ENCODE results near the gene MUC15. TPM values are rescaled to one million over a fixed set of nuclear protein-coding genes. Genes with fewer than 3 reads are reported as not detected.
"Not testable (repeated sequence)": the region's sequence is repeated elsewhere in the genome, so short reads cannot be mapped to it uniquely, and the experiment has no call there.

The MUC15 gene
- total RNA-seq, 8 experiments from 2014 or later = 0.14 to 2.6 (median 0.38) TPM; not detected in 3

- 37 to 100% (median 52%) methylated on average over 2 to 7 of the region's 7 CpGs; no CpG with 5 or more reads in 2 of the 10 experiments for WGBS, 10 experiments
- in situ Hi-C loops (cut with MboI; ENCODE audit: low pct_unique_long_range_greater_than_20kb in 2 of 9, low sequenced_read_pairs in 9 of 9, unreplicated experiment in 9 of 9); H3K4me3 ChIP-seq; H3K4me1 ChIP-seq (replicated peaks in 1 of 2); H3K27ac ChIP-seq: not testable (repeated sequence)
- peak in 2 of 8 experiments; percentile 42 to 47 for ATAC-seq (replicated peaks in 6 of 8)
These were observed 23.3 kb upstream of the MUC15 start for GRCh38 chr11:26595207-26595865.

- in situ Hi-C loops (cut with MboI; ENCODE audit: low pct_unique_long_range_greater_than_20kb in 2 of 9, low sequenced_read_pairs in 9 of 9, unreplicated experiment in 9 of 9) = no loop called here
- no peak overlapping the region for H3K27ac ChIP-seq
- no peak for ATAC-seq (replicated peaks in 6 of 8)
- no peaks in the 10 kb centered on the region for H3K4me1 ChIP-seq (replicated peaks in 1 of 2)
- whole genome bisulfite sequencing, 10 experiments = 52 to 100% (median 90%) methylated on average over 2 to 9 of the region's 11 CpGs; no CpG with 5 or more reads in 3 of the 10 experiments
- no peak overlapping the region for H3K4me3 ChIP-seq
These were observed 21.6 kb upstream of the MUC15 start for GRCh38 chr11:26593691-26594090.

GRCh38 chr11:26587073-26587472 is 15.0 kb upstream of the MUC15 start:
- no peak overlapping the region for H3K4me3 ChIP-seq
- in situ Hi-C loops (cut with MboI; ENCODE audit: low pct_unique_long_range_greater_than_20kb in 2 of 9, low sequenced_read_pairs in 9 of 9, unreplicated experiment in 9 of 9) = no loop called here
- WGBS, 10 experiments = 0 to 100% (median 83%) methylated on average over 1 to 2 of the region's 2 CpGs; no CpG with 5 or more reads in 2 of the 10 experiments
- peak in 2 of 8 experiments; percentile 44 to 83 for ATAC-seq (replicated peaks in 6 of 8)
- H3K27ac ChIP-seq = no peak overlapping the region
- H3K4me1 ChIP-seq (replicated peaks in 1 of 2) = no peaks in the 10 kb centered on the region

- no peaks in the 10 kb centered on the region for H3K4me1 ChIP-seq (replicated peaks in 1 of 2)
- H3K4me3 ChIP-seq = no peak overlapping the region
- in situ Hi-C loops (cut with MboI; ENCODE audit: low pct_unique_long_range_greater_than_20kb in 2 of 9, low sequenced_read_pairs in 9 of 9, unreplicated experiment in 9 of 9) = no loop called here
- no peak for ATAC-seq (replicated peaks in 6 of 8)
- H3K27ac ChIP-seq = no peak overlapping the region
These were observed 12.8 kb upstream of the MUC15 start for GRCh38 chr11:26584818-26585217.

- ATAC-seq (replicated peaks in 6 of 8) = no peak
- 25 to 100% (median 67%) methylated on average over 1 to 3 of the region's 3 CpGs for WGBS, 10 experiments
- Histone ChIP-seq H3K4me1 (replicated peaks in 1 of 2) (no peaks in the 10 kb centered on the region), H3K4me3 (no peak overlapping the region), H3K27ac (no peak overlapping the region)
- in situ Hi-C loops (cut with MboI; ENCODE audit: low pct_unique_long_range_greater_than_20kb in 2 of 9, low sequenced_read_pairs in 9 of 9, unreplicated experiment in 9 of 9) = no loop called here
These were observed 11.5 kb upstream of the MUC15 start for GRCh38 chr11:26583550-26583949.

- WGBS, 10 experiments = 28 to 100% (median 77%) methylated on average over 1 to 3 of the region's 3 CpGs
- in situ Hi-C loops (cut with MboI; ENCODE audit: low pct_unique_long_range_greater_than_20kb in 2 of 9, low sequenced_read_pairs in 9 of 9, unreplicated experiment in 9 of 9) = no loop called here
- Histone ChIP-seq H3K4me1 (replicated peaks in 1 of 2) (no peaks in the 10 kb centered on the region), H3K4me3 (no peak overlapping the region), H3K27ac (no peak overlapping the region)
- ATAC-seq (replicated peaks in 6 of 8) = no peak
These were observed 8.9 kb upstream of the MUC15 start for GRCh38 chr11:26580929-26581328.

- in situ Hi-C loops (cut with MboI; ENCODE audit: low pct_unique_long_range_greater_than_20kb in 2 of 9, low sequenced_read_pairs in 9 of 9, unreplicated experiment in 9 of 9) = no loop called here
- WGBS, 10 experiments = 0 to 100% (median 67%) methylated on average over 1 to 2 of the region's 2 CpGs
- no peak for ATAC-seq (replicated peaks in 6 of 8)
These were observed 7.6 kb upstream of the MUC15 start for GRCh38 chr11:26579683-26580082.

GRCh38 chr11:26578998-26579661 is 7.1 kb upstream of the MUC15 start:
- in situ Hi-C loops (cut with MboI; ENCODE audit: low pct_unique_long_range_greater_than_20kb in 2 of 9, low sequenced_read_pairs in 9 of 9, unreplicated experiment in 9 of 9) = no loop called here
- 0 to 100% (median 25%) methylated on average over 1 of the region's 1 CpG; no CpG with 5 or more reads in 1 of the 10 experiments for WGBS, 10 experiments
- H3K4me3 ChIP-seq = no peak overlapping the region
- H3K4me1 ChIP-seq (replicated peaks in 1 of 2) = no peaks in the 10 kb centered on the region
- ATAC-seq (replicated peaks in 6 of 8) = peak in 2 of 8 experiments; percentile 48 to 51
- no peak overlapping the region for H3K27ac ChIP-seq

More at GRCh38 chr11:26579683-26580082, 7.6 kb upstream of the MUC15 start:
- Histone ChIP-seq H3K4me1 (replicated peaks in 1 of 2) (no peaks in the 10 kb centered on the region), H3K27ac (no peak overlapping the region), H3K4me3 (no peak overlapping the region)

- no peaks in the 10 kb centered on the region for H3K4me1 ChIP-seq (replicated peaks in 1 of 2)
- in situ Hi-C loops (cut with MboI; ENCODE audit: low pct_unique_long_range_greater_than_20kb in 2 of 9, low sequenced_read_pairs in 9 of 9, unreplicated experiment in 9 of 9) = no loop called here
- H3K27ac ChIP-seq = no peak overlapping the region
- ATAC-seq (replicated peaks in 6 of 8) = peak in 1 of 8 experiments; percentile 43
- no peak overlapping the region for H3K4me3 ChIP-seq
- WGBS, 10 experiments = 33 to 97% (median 84%) methylated on average over 1 to 5 of the region's 5 CpGs; no CpG with 5 or more reads in 1 of the 10 experiments
These were observed 3.9 kb upstream of the MUC15 start for GRCh38 chr11:26575946-26576345.

- no peak overlapping the region for H3K27ac ChIP-seq
- H3K4me3 ChIP-seq = no peak overlapping the region
- peak in 1 of 8 experiments; percentile 45 for ATAC-seq (replicated peaks in 6 of 8)
- 67 to 100% (median 88%) methylated on average over 1 to 2 of the region's 2 CpGs; no CpG with 5 or more reads in 3 of the 10 experiments for WGBS, 10 experiments
- H3K4me1 ChIP-seq (replicated peaks in 1 of 2) = no peaks in the 10 kb centered on the region
- in situ Hi-C loops (cut with MboI; ENCODE audit: low pct_unique_long_range_greater_than_20kb in 2 of 9, low sequenced_read_pairs in 9 of 9, unreplicated experiment in 9 of 9) = no loop called here
These were observed 1.8 kb upstream of the MUC15 start for GRCh38 chr11:26573896-26574295.

GRCh38 chr11:26572770-26573402 is 823 bp upstream of the MUC15 start:
- ATAC-seq (replicated peaks in 6 of 8) = no peak
- in situ Hi-C loops (cut with MboI; ENCODE audit: low pct_unique_long_range_greater_than_20kb in 2 of 9, low sequenced_read_pairs in 9 of 9, unreplicated experiment in 9 of 9) = no loop called here

GRCh38 chr11:26569646-26570045 is 2.4 kb downstream of the MUC15 start:
- H3K27ac ChIP-seq = no peak overlapping the region
- no peak overlapping the region for H3K4me3 ChIP-seq
- no peaks in the 10 kb centered on the region for H3K4me1 ChIP-seq (replicated peaks in 1 of 2)
- in situ Hi-C loops (cut with MboI; ENCODE audit: low pct_unique_long_range_greater_than_20kb in 2 of 9, low sequenced_read_pairs in 9 of 9, unreplicated experiment in 9 of 9) = no loop called here
- ATAC-seq (replicated peaks in 6 of 8) = no peak
- WGBS, 10 experiments = 18 to 86% (median 63%) methylated on average over 1 to 2 of the region's 2 CpGs

More at GRCh38 chr11:26572770-26573402, 823 bp upstream of the MUC15 start:
- Histone ChIP-seq H3K4me1 (replicated peaks in 1 of 2) (no peaks in the 10 kb centered on the region), H3K27ac (no peak overlapping the region), H3K4me3 (no peak overlapping the region)
- WGBS, 10 experiments = 54 to 100% (median 84%) methylated on average over 2 to 11 of the region's 11 CpGs

GRCh38 chr11:26558190-26558589 is 13.9 kb downstream of the MUC15 start:
- 6 to 85% (median 61%) methylated on average over 1 to 4 of the region's 4 CpGs for WGBS, 10 experiments
- in situ Hi-C loops (cut with MboI; ENCODE audit: low pct_unique_long_range_greater_than_20kb in 2 of 9, low sequenced_read_pairs in 9 of 9, unreplicated experiment in 9 of 9) = loop anchor here in 3 of 9 experiments (10.0 kb wide), 3 partner anchors 233 to 263 kb away; no protein-coding TSS in a partner anchor
- H3K4me1 ChIP-seq (replicated peaks in 1 of 2) = no peaks in the 10 kb centered on the region

More at GRCh38 chr11:26558190-26558589, 13.9 kb downstream of the MUC15 start:
- H3K4me3 ChIP-seq = no peak overlapping the region
- ATAC-seq (replicated peaks in 6 of 8) = no peak
- no peak overlapping the region for H3K27ac ChIP-seq

Measured in motor neuron (in vitro differentiated cells).